Psoas muscle (tissue), 8 donors: ENCODE data around the gene LETM1. TPM values are rescaled to one million over a fixed set of nuclear protein-coding genes. Genes with fewer than 3 reads are reported as not detected.

ENCODE experiments used
- ATAC-seq, 4 donors: fragments of 200-7000 bp; cut with Tn5 transposase; one replicate each; pipeline ENCODE4 v1.9.1; 2020; ENCODE audit warnings: moderate library complexity in 3 of 4, mild to moderate bottlenecking in 2 of 4
- DNase-seq, 2 donors: peaks; one replicate each; pipeline ENCODE4 v3.0.0-alpha.2; 2020
- H3K27ac ChIP-seq: fragments of 200-600 bp; one replicate; pipeline ENCODE4 v1.8.0; 2022
- H3K27me3 ChIP-seq, 3 donors: fragments of 200-600 bp in 1 of 3; one replicate each; pipeline versions ENCODE4 v1.6.1 to v1.8.0; 2013 to 2022; ENCODE audit warnings: low read length in 2 of 3, mild to moderate bottlenecking in 2 of 3, moderate library complexity in 1 of 3; ENCODE audit not compliant: insufficient read depth in 3 of 3
- H3K36me3 ChIP-seq, 2 donors: fragments of 200-600 bp in 1 of 2; one replicate each; pipeline versions ENCODE4 v1.6.1 to v1.8.0; 2013 to 2022; ENCODE audit warnings: low read depth in 1 of 2, mild to moderate bottlenecking in 1 of 2, moderate library complexity in 1 of 2; ENCODE audit not compliant: insufficient read depth in 1 of 2
- H3K4me1 ChIP-seq: fragments of 200-600 bp; one replicate; pipeline ENCODE4 v1.8.0; 2022
- H3K4me3 ChIP-seq: fragments of 200-600 bp; one replicate; pipeline ENCODE4 v1.8.0; 2022; ENCODE audit warnings: mild to moderate bottlenecking
- H3K9me3 ChIP-seq: fragments of 200-600 bp; one replicate; pipeline ENCODE4 v1.8.0; 2022
- WGBS, 3 donors: extraction: QIAGEN DNeasy Blood & Tissue Kit; methylation state at CpG; one replicate each; pipeline versions ENCODE4 v1.1.6 to v1.1.7; 2013; 5-methylcytosine and 5-hydroxymethylcytosine counted together
- intact Hi-C, 2 donors: fragments of 100-400 bp; cut with DNase I; formaldehyde crosslinking; loops; one replicate each; pipeline versions ENCODE4 v1.11.0 to v1.14.2; 2022
- polyA plus RNA-seq, 3 donors: library from polyadenylated mRNA; stranded (reverse); fragments of 200-250 nt; gene quantifications; one replicate each; pipeline ENCODE4 v1.2.3, GENCODE V29; 2013
- total RNA-seq, 4 donors: library from RNA; stranded (reverse); fragmentation: NEBNext Ultra II Directional in 2 of 4; extraction: Animal tissue kit (Norgen Biotek cat#: 25700) in 2 of 4; gene quantifications; one replicate each; pipeline versions ENCODE4 v1.2.1 to v1.2.4, GENCODE V29; 2021 to 2023
- TF ChIP-seq, protein P1 (sequence below): fragments of 200-600 bp; IDR thresholded peaks from one replicate; pipeline ENCODE4 v1.8.0; 2022; ENCODE audit warnings: antibody characterized with exemption
- donor health status: healthy with polysubstance abuse.
- donor health status: DM: no; HTN: no; CAD: no; lungs with moderate emphysema.
- donor health status: Bipolar disorder and iron deficiency.
- donor health status: healthy.
- donor health status: DM: yes; HTN: yes; CAD: no.
- donor health status: DM: no; HTN: no; CAD: no.
- donor health status: DM: no; HTN: no; CAD: no.
- donor health status: DM: yes; HTN: yes; CAD: no.

The LETM1 gene
- total and polyA plus RNA-seq, 7 donors: 14.1 to 50.3 (median 26.8) TPM

DNA sequence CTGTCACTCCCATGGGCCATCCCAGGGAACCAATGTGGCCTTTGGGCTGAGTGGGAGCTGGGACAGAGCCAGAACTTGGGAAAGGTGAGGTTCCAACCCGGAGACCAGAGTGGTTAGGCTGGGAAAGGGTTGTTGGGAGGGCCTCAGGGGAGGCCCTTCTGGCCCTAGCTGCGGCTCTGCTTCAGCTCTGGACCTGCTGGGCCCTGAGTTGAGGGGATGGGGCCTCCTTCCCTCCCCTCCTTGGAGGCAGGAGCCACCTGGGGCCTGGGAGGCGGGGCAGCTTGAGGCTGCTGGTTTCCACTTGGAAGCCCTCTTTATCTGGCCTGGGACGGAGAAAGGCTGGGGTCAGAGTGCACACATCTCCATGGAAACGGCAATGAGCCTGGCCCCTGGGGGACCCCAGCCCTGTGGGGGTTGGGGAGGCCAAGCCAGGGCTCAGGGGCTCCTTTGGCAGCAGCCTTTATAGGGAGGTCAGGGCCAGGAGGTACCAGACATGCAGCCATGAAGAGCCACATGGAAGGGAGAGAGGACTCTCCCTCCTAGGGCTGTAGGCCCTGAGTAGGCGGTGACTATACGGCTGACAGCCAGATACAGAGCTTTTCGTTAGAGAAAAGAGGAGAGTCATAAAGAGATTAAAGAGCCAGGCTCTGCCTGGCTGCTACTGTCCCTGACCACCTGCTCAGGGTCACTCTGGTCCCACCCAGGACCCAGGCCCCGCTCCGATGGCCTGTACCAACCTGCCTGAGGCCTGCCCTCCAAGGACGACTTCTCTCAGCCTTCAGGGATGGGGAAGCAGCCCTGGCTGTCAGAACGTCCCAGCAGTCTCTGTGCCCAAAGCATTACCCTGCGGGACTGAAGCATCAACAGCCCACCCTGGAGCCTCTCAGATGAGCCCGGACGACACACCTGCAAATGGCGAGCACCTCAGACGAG lies 8.4 kb upstream of the LETM1 start:
- Histone ChIP-seq H3K36me3 (no peaks in the 10 kb centered on the region), H3K4me1 (no peaks in the 10 kb centered on the region), H3K27me3 (peaks cover 0 to 39% (median 12%) of the 10 kb centered on the region in 3 donors), H3K9me3 (no peaks in the 10 kb centered on the region), H3K27ac (no peak overlapping the region), H3K4me3 (no peak overlapping the region)
- ATAC-seq: no peak
- 75 to 79% (median 78%) methylated on average over 17 of the region's 17 CpGs for WGBS, 3 donors
- TF ChIP-seq, protein P1, sequence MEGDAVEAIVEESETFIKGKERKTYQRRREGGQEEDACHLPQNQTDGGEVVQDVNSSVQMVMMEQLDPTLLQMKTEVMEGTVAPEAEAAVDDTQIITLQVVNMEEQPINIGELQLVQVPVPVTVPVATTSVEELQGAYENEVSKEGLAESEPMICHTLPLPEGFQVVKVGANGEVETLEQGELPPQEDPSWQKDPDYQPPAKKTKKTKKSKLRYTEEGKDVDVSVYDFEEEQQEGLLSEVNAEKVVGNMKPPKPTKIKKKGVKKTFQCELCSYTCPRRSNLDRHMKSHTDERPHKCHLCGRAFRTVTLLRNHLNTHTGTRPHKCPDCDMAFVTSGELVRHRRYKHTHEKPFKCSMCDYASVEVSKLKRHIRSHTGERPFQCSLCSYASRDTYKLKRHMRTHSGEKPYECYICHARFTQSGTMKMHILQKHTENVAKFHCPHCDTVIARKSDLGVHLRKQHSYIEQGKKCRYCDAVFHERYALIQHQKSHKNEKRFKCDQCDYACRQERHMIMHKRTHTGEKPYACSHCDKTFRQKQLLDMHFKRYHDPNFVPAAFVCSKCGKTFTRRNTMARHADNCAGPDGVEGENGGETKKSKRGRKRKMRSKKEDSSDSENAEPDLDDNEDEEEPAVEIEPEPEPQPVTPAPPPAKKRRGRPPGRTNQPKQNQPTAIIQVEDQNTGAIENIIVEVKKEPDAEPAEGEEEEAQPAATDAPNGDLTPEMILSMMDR: no peak
- DNase-seq: no peak
- intact Hi-C loops: no loop called here

DNA sequence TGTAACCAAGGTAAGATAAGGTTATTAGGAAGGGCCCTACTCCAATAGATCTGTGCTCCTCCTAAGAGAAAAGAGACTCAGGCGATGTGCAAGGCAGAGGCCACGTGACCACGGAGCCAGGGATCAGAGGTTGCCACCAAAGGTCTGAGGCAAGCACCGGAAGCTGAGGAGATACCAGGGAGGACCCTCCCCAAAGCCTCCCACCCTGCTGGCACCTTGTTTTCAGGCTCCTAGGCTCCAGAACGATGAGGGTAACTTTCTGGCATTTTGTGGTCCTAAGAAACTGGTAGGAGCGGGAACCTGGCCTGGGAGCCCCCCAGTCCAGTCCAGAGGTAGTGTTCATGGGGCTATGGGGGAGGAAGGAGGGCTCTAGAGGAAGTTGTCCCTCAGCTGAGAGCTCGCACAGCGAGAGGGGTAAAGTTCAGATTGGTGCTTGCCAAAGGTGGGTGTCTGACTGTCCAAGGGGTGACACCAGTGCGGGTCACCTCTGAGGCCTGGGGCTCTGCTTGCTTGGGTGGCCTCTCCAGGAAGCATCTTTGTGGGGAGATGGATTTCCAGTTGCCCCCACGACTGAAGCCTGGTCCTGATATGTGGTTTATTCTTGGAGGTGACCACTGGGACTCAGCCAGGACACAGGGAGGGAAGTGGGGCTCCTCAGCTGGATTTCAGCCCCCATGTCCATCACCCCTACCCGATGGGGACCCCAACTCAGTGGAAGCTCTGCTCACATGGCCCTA lies 7.5 kb upstream of the LETM1 start:
- DNase-seq (no peak), ATAC-seq (no peak)
- Histone ChIP-seq H3K9me3 (no peaks in the 10 kb centered on the region), H3K4me3 (no peak overlapping the region), H3K4me1 (no peaks in the 10 kb centered on the region), H3K36me3 (no peaks in the 10 kb centered on the region), H3K27ac (no peak overlapping the region), H3K27me3 (peaks cover 0 to 39% (median 12%) of the 10 kb centered on the region in 3 donors)
- 81 to 92% (median 86%) methylated on average over 11 of the region's 11 CpGs for WGBS, 3 donors
- intact Hi-C loops: no loop called here
- TF ChIP-seq, protein P1: no peak

DNA sequence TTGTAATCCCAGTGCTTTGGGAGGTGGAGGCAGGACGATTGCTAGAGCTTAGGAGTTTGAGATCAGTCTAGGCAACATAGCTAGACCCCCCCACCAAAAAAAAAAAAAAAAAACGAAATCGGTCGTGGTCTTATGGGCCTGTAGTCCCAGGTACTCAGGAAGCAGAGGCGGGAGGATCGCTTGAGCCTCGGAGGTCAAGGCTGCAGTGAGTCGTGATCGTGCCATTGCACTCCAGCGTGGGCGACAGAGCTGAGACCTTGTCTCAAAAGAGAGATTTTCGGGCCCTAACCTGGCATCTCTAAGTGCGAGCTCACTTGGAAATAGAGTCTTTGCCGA lies 7.0 kb upstream of the LETM1 start:
- TF ChIP-seq, protein P1: no peak
- DNase-seq (no peak), ATAC-seq (no peak)
- H3K27me3 ChIP-seq: peaks cover 0 to 39% (median 12%) of the 10 kb centered on the region in 3 donors
- no peaks in the 10 kb centered on the region for H3K4me1 ChIP-seq
- no peak overlapping the region for H3K27ac ChIP-seq
- WGBS, 3 donors: 67 to 75% (median 67%) methylated on average over 13 to 14 of the region's 14 CpGs
- no peaks in the 10 kb centered on the region for H3K9me3 ChIP-seq
- H3K36me3 ChIP-seq: no peaks in the 10 kb centered on the region
- no peak overlapping the region for H3K4me3 ChIP-seq
- intact Hi-C loops: no loop called here

DNA sequence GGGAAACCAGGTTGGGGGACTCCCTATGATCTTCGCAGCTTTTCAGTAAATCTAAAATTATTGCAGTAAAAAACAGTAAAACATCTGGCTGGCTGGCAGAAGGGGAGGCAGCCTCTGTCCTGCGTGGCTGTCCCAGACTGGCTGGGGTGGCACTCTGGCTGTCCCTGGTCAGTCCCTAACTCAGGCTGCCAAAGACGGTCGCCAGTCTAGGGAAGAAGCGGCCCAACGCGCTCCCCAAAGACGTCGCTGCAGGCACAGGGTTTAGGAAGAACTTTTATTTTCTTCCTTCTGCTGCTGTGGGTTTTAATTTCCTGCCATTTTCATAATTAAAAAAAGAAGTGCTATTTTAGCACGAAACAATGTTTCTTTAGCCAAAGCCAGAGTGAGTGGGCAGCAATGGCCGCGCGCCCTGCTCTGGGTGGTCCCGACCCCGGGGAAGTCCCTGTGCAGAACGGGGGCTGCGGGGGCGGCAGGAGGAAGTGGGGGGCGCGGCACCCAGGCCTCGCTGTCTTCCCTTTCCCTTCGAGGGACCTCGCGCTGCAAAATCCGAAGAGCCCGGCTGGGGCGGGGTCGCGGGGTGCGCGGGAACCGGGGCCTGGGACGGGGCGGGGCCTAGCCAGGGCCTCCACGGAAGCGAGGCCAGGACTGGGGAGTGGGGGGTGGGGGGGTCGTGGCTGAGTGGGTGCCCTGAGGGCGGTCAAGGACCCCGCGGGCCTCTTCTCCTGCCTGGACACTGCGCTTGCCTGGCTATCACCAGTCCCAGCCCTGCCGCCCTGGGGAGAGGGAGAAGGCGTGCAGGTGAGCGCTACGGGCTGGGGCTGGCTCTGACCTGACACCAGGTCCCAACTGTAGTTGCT lies 6.3 kb upstream of the LETM1 start:
- Histone ChIP-seq H3K9me3 (no peaks in the 10 kb centered on the region), H3K27me3 (peaks cover 0 to 39% (median 12%) of the 10 kb centered on the region in 3 donors), H3K36me3 (no peaks in the 10 kb centered on the region), H3K4me3 (no peak overlapping the region), H3K27ac (no peak overlapping the region), H3K4me1 (peaks cover 2% of the 10 kb centered on the region)
- ATAC-seq: no peak
- TF ChIP-seq, protein P1: no peak
- DNase-seq: no peak
- 25 to 31% (median 27%) methylated on average over 33 to 45 of the region's 45 CpGs for WGBS, 3 donors
- intact Hi-C loops: no loop called here
